Gastrocnemius medialis (tissue), 4 donors: ENCODE results near the gene GUK1. TPM values are rescaled to one million over a fixed set of nuclear protein-coding genes. Genes with fewer than 3 reads are reported as not detected.

Experiments
- ATAC-seq, 2 donors: fragments of 150-250 bp; one replicate each; pipeline ENCODE4 v1.9.1; 2016
- DNase-seq, 2 donors: peaks; one replicate each; pipeline ENCODE4 v3.0.0-alpha.2; 2019
- H3K27ac ChIP-seq, 4 donors: fragments of 200-600 bp; sonication (generic); 1 replicate in 1 of 4; 2 replicates in 3 of 4; pipeline ENCODE4 v1.5.1; 2016 to 2018; ENCODE audit warnings: mild to moderate bottlenecking in 2 of 4, moderate library complexity in 1 of 4
- H3K27me3 ChIP-seq, 3 donors: fragments of 200-600 bp; sonication (generic) in 2 of 3; 1 replicate in 1 of 3; 2 replicates in 2 of 3; pipeline versions ENCODE4 v1.5.1 to v1.6.0; 2016 to 2019; ENCODE audit warnings: mild to moderate bottlenecking in 1 of 3, moderate library complexity in 1 of 3
- H3K36me3 ChIP-seq, 2 donors: fragments of 200-600 bp; sonication (generic) in 1 of 2; one replicate each; pipeline ENCODE4 v1.5.1; 2017 to 2018
- H3K4me1 ChIP-seq, 2 donors: fragments of 200-600 bp; sonication (generic) in 1 of 2; one replicate each; pipeline ENCODE4 v1.5.1; 2016 to 2017; ENCODE audit warnings: mild to moderate bottlenecking in 2 of 2
- H3K4me3 ChIP-seq, 4 donors: fragments of 200-600 bp; sonication (generic) in 3 of 4; 1 replicate in 1 of 4; 2 replicates in 3 of 4; pipeline ENCODE4 v1.5.1; 2016 to 2019; ENCODE audit warnings: mild to moderate bottlenecking in 2 of 4
- H3K9me3 ChIP-seq, 3 donors: fragments of 200-600 bp; sonication (generic) in 2 of 3; 1 replicate in 1 of 3; 2 replicates in 2 of 3; pipeline ENCODE4 v1.5.1; 2016 to 2019
- CTCF ChIP-seq, 5 experiments: fragments of 450-650 bp in 3 of 5; fragments of 200-600 bp in 2 of 5; sonication (generic) in 2 of 5; IDR thresholded peaks in 4 of 5; conservative IDR thresholded peaks in 1 of 5; 1 replicate in 4 of 5; 2 replicates in 1 of 5; pipeline ENCODE4 v1.5.1; 2016 to 2019; ENCODE audit warnings: antibody characterized with exemption in 5 of 5, mild to moderate bottlenecking in 3 of 5, moderate library complexity in 3 of 5
- POLR2A ChIP-seq, 2 donors: fragments of 450-650 bp; IDR thresholded peaks; one replicate each; pipeline ENCODE4 v1.6.1; 2017; ENCODE audit warnings: antibody characterized with exemption in 2 of 2, mild to moderate bottlenecking in 2 of 2, moderate library complexity in 2 of 2
- in situ Hi-C, 4 donors: fragments of 200-750 bp; cut with MboI; loops; one replicate each; pipeline versions ENCODE4 v1.15.0 to v1.8.0; 2017; ENCODE audit warnings: low sequenced_read_pairs in 4 of 4
- intact Hi-C: fragments of 100-400 bp; cut with DNase I; formaldehyde crosslinking; loops from one replicate; pipeline ENCODE4 v1.15.1; 2023; ENCODE audit warnings: low total_unique reads
- total RNA-seq, 4 donors: library from RNA; depleted of rRNA; stranded (reverse); fragments of >200 nt; gene quantifications; one replicate each; pipeline versions ENCODE4 v1.1.0 to v1.2.3, GENCODE V29; 2016

Gene GUK1
- total RNA-seq, 4 donors from 2014 or later = 161 to 230 (median 183) TPM

GRCh38 chr1:228180959-228181644 lies 41.0 kb downstream of the GUK1 start:
- peak overlapping the region; percentile 61 to 69 (median 66) for H3K27ac ChIP-seq
- peaks cover 13% of the 10 kb centered on the region in 2 donors for H3K4me1 ChIP-seq
- H3K27me3 ChIP-seq = no peaks in the 10 kb centered on the region
- no peaks in the 10 kb centered on the region for H3K9me3 ChIP-seq
- TF ChIP-seq POLR2A (IDR thresholded peaks at IDR 0.05) (no peak), CTCF (IDR thresholded peaks at IDR 0.05 in 4 of 5, conservative IDR thresholded peaks at IDR 0.05 in 1 of 5) (no peak)
- peak overlapping the region in 1 of 4 donors; percentile 8 for H3K4me3 ChIP-seq
- in situ Hi-C loops = no loop called here
- H3K36me3 ChIP-seq = no peaks in the 10 kb centered on the region
- intact Hi-C loops = loop anchor here (5.0 kb wide), 1 partner anchor 49 kb away; no protein-coding TSS in a partner anchor
- peak in 1 of 2 donors; percentile 16 for ATAC-seq
- no peak for DNase-seq

GRCh38 chr1:228181645-228182034 lies 41.6 kb downstream of the GUK1 start:
- H3K27me3 ChIP-seq = no peaks in the 10 kb centered on the region
- no peaks in the 10 kb centered on the region for H3K36me3 ChIP-seq
- H3K4me1 ChIP-seq = peaks cover 13% of the 10 kb centered on the region in 2 donors
- peak overlapping the region in 2 of 4 donors; percentile 8 to 12 for H3K4me3 ChIP-seq
- intact Hi-C loops = loop anchor here (5.0 kb wide), 1 partner anchor 49 kb away; no protein-coding TSS in a partner anchor
- peak in 1 of 2 donors; percentile 55 for DNase-seq
- H3K9me3 ChIP-seq = no peaks in the 10 kb centered on the region
- peak overlapping the region; percentile 61 to 69 (median 66) for H3K27ac ChIP-seq
- peak; percentile 88 to 90 for ATAC-seq
- in situ Hi-C loops = no loop called here
- TF ChIP-seq CTCF (IDR thresholded peaks at IDR 0.05 in 4 of 5, conservative IDR thresholded peaks at IDR 0.05 in 1 of 5) (no peak), POLR2A (IDR thresholded peaks at IDR 0.05) (no peak)

GRCh38 chr1:228182296-228183030 lies 42.4 kb downstream of the GUK1 start:
- TF ChIP-seq CTCF (IDR thresholded peaks at IDR 0.05 in 4 of 5, conservative IDR thresholded peaks at IDR 0.05 in 1 of 5) (no peak), POLR2A (IDR thresholded peaks at IDR 0.05) (no peak)
- no peak for ATAC-seq
- intact Hi-C loops = loop anchor here (5.0 kb wide), 1 partner anchor 50 kb away; no protein-coding TSS in a partner anchor

GRCh38 chr1:228184152-228184551 lies 44.1 kb downstream of the GUK1 start:
- in situ Hi-C loops = no loop called here
- Histone ChIP-seq H3K27ac (no peak overlapping the region), H3K36me3 (no peaks in the 10 kb centered on the region), H3K27me3 (no peaks in the 10 kb centered on the region), H3K9me3 (no peaks in the 10 kb centered on the region), H3K4me3 (no peak overlapping the region), H3K4me1 (peaks cover 13% of the 10 kb centered on the region in 2 donors)
- ATAC-seq (no peak), DNase-seq (peak in 1 of 2 donors; percentile 3)
- intact Hi-C loops = loop anchor here (5.0 kb wide), 1 partner anchor 52 kb away; no protein-coding TSS in a partner anchor
- TF ChIP-seq CTCF (IDR thresholded peaks at IDR 0.05 in 4 of 5, conservative IDR thresholded peaks at IDR 0.05 in 1 of 5) = no peak
- no peak for TF ChIP-seq POLR2A (IDR thresholded peaks at IDR 0.05)

More at GRCh38 chr1:228182296-228183030, 42.4 kb downstream of the GUK1 start:
- Histone ChIP-seq H3K27me3 (no peaks in the 10 kb centered on the region), H3K4me3 (no peak overlapping the region), H3K36me3 (no peaks in the 10 kb centered on the region), H3K27ac (no peak overlapping the region), H3K9me3 (no peaks in the 10 kb centered on the region), H3K4me1 (peaks cover 13% of the 10 kb centered on the region in 2 donors)
- in situ Hi-C loops = no loop called here
- no peak for DNase-seq
